Activated CD8-positive, alpha-beta T cell treated with anti-CD3 and anti-CD28 coated beads for 36 hours (primary cell): ENCODE results near the gene SEMA4G. TPM values are rescaled to one million over a fixed set of nuclear protein-coding genes. Genes with fewer than 3 reads are reported as not detected.
A peak's percentile ranks its signal among the peaks of the same experiment; 100 is the strongest.

Source experiments
- ATAC-seq: fragments of 200-7000 bp; cut with Tn5 transposase; one replicate; pipeline ENCODE4 v1.10.0; 2021; ENCODE audit warnings: mild to moderate bottlenecking, moderate library complexity
- CTCF ChIA-PET: fragments of 350-600 bp; sonication (Branson Sonifier 250); formaldehyde crosslinking; loops from one replicate; lab custom pipeline; 2021; ENCODE audit warnings: antibody characterized with exemption; lab: Charles Lee
- POLR2A ChIA-PET: fragments of 350-600 bp; sonication (Branson Sonifier 250); formaldehyde crosslinking; loops from one replicate; lab custom pipeline; 2021; ENCODE audit warnings: antibody characterized with exemption; lab: Charles Lee
- DNase-seq: peaks from one replicate; pipeline ENCODE4 v3.0.0-alpha.2; 2020
- H3K27ac Mint-ChIP-seq: one replicate; pipeline ENCODE4 v1.8.0; 2021; ENCODE audit warnings: mild to moderate bottlenecking, mixed read lengths
- H3K27me3 Mint-ChIP-seq: one replicate; pipeline ENCODE4 v1.8.0; 2021; ENCODE audit warnings: mixed read lengths
- H3K36me3 Mint-ChIP-seq: one replicate; pipeline ENCODE4 v1.8.0; 2021; ENCODE audit warnings: low read depth, mixed read lengths
- H3K4me1 Mint-ChIP-seq: one replicate; pipeline ENCODE4 v1.8.0; 2021; ENCODE audit warnings: low read depth, mixed read lengths
- H3K4me3 Mint-ChIP-seq: one replicate; pipeline ENCODE4 v1.8.0; 2021; ENCODE audit warnings: mild to moderate bottlenecking, moderate library complexity, mixed read lengths
- H3K9me3 Mint-ChIP-seq: one replicate; pipeline ENCODE4 v1.8.0; 2021; ENCODE audit warnings: mixed read lengths
- CTCF ChIP-seq: fragments of 200-600 bp; IDR thresholded peaks from one replicate; pipeline ENCODE4 v1.8.0; 2022; ENCODE audit warnings: antibody characterized with exemption, mild to moderate bottlenecking
- intact Hi-C: fragments of 100-400 bp; cut with micrococcal nuclease; formaldehyde crosslinking; loops from one replicate; pipeline ENCODE4 v1.10.0; 2022
- total RNA-seq, 2 experiments: library from RNA; stranded (reverse); gene quantifications; one replicate each; pipeline ENCODE4 v1.2.3, GENCODE V29; 2021

The SEMA4G gene
- total RNA-seq, 2 experiments from 2014 or later = 1.2 to 1.6 TPM

- ATAC-seq (no peak), DNase-seq (no peak)
- Mint-ChIP-seq H3K4me1 (peaks cover 11% of the 10 kb centered on the region), H3K27me3 (no peaks in the 10 kb centered on the region), H3K4me3 (no peak overlapping the region), H3K9me3 (no peaks in the 10 kb centered on the region), H3K36me3 (no peaks in the 10 kb centered on the region), H3K27ac (no peak overlapping the region)
- intact Hi-C loops = no loop called here
- ChIA-PET CTCF (interaction anchor here (1.0 to 1.6 kb wide), 3 partner anchors 9 to 11 kb away, joined by 4 read pairs; partner anchors contain the start of gene LZTS2), POLR2A (no interaction called here)
- no peak for TF ChIP-seq CTCF
Measured at GRCh38 chr10:101008823-101009423, 39.6 kb downstream of the SEMA4G start.

GRCh38 chr10:101010329-101010728 lies 41.0 kb downstream of the SEMA4G start:
- TF ChIP-seq CTCF = no peak
- Mint-ChIP-seq H3K9me3 (no peaks in the 10 kb centered on the region), H3K27me3 (peaks cover 5% of the 10 kb centered on the region), H3K4me1 (peaks cover 23% of the 10 kb centered on the region), H3K27ac (no peak overlapping the region), H3K4me3 (no peak overlapping the region), H3K36me3 (no peaks in the 10 kb centered on the region)
- CTCF ChIA-PET = interaction anchor here (2.2 to 2.8 kb wide), 2 partner anchors 11 to 13 kb away, joined by 9 to 15 read pairs; partner anchors contain the start of gene LZTS2
- no peak for DNase-seq
- POLR2A ChIA-PET = no interaction called here
- ATAC-seq = no peak
- intact Hi-C loops = no loop called here

GRCh38 chr10:101011517-101012423 lies 42.5 kb downstream of the SEMA4G start:
- no peaks in the 10 kb centered on the region for H3K36me3 Mint-ChIP-seq
- H3K27ac Mint-ChIP-seq = no peak overlapping the region
- peaks cover 15% of the 10 kb centered on the region for H3K27me3 Mint-ChIP-seq

GRCh38 chr10:101012525-101013364 lies 43.4 kb downstream of the SEMA4G start:
- POLR2A ChIA-PET = interaction anchor here (1.2 kb wide), 1 partner anchor 22 kb away, joined by 4 read pairs; no protein-coding TSS in a partner anchor

More at GRCh38 chr10:101011517-101012423, 42.5 kb downstream of the SEMA4G start:
- intact Hi-C loops = no loop called here
- POLR2A ChIA-PET = interaction anchor here (1.2 kb wide), 1 partner anchor 23 kb away, joined by 4 read pairs; no protein-coding TSS in a partner anchor
- TF ChIP-seq CTCF = no peak
- ATAC-seq = no peak
- CTCF ChIA-PET = interaction anchor here (1.0 to 2.8 kb wide), 6 partner anchors 9 to 31 kb away, joined by 3 to 15 read pairs (median 4); partner anchors contain the start of gene LZTS2
- DNase-seq = no peak
- H3K4me1 Mint-ChIP-seq = peaks cover 24% of the 10 kb centered on the region
- no peaks in the 10 kb centered on the region for H3K9me3 Mint-ChIP-seq
- H3K4me3 Mint-ChIP-seq = no peak overlapping the region

More at GRCh38 chr10:101012525-101013364, 43.4 kb downstream of the SEMA4G start:
- no peak overlapping the region for H3K27ac Mint-ChIP-seq
- H3K4me3 Mint-ChIP-seq = no peak overlapping the region
- peaks cover 19% of the 10 kb centered on the region for H3K27me3 Mint-ChIP-seq
- peaks cover 24% of the 10 kb centered on the region for H3K4me1 Mint-ChIP-seq
- peak; percentile 92 for DNase-seq
- intact Hi-C loops = no loop called here
- TF ChIP-seq CTCF = peak; percentile 97
- ATAC-seq = peak; percentile 90
- CTCF ChIA-PET = interaction anchor here (1.2 to 2.8 kb wide), 4 partner anchors 10 to 30 kb away, joined by 4 to 15 read pairs (median 6); partner anchors contain the start of gene LZTS2
- H3K9me3 Mint-ChIP-seq = no peaks in the 10 kb centered on the region
- H3K36me3 Mint-ChIP-seq = no peaks in the 10 kb centered on the region
